Retina (tissue), 1 donor: ENCODE measurements around the gene HAUS7.

Experiments used
- DNase-seq: peaks from one replicate; pipeline ENCODE4 v3.0.0-alpha.2; 2016

Gene HAUS7

GRCh38 chrX:153433161-153433680 lies 37.2 kb downstream of the HAUS7 start:
- no peak for DNase-seq

- no peak for DNase-seq
Observed at GRCh38 chrX:153430796-153431195, 39.6 kb downstream of the HAUS7 start.

GRCh38 chrX:153426204-153426603 lies 44.2 kb downstream of the HAUS7 start:
- no peak for DNase-seq

GRCh38 chrX:153423652-153424051 lies 46.7 kb downstream of the HAUS7 start:
- DNase-seq: no peak

- DNase-seq: no peak
Observed at GRCh38 chrX:153421856-153422255, 48.5 kb downstream of the HAUS7 start.

GRCh38 chrX:153420851-153421599 lies 49.4 kb downstream of the HAUS7 start:
- DNase-seq: no peak

- no peak for DNase-seq
Observed at GRCh38 chrX:153417637-153418036, 52.7 kb downstream of the HAUS7 start.

- DNase-seq: no peak
Observed at GRCh38 chrX:153416781-153417450, 53.5 kb downstream of the HAUS7 start.

- DNase-seq: no peak
Observed at GRCh38 chrX:153414856-153415510, 55.4 kb downstream of the HAUS7 start.

- no peak for DNase-seq
Observed at GRCh38 chrX:153413731-153414130, 56.6 kb downstream of the HAUS7 start.

- DNase-seq: no peak
Observed at GRCh38 chrX:153412746-153413720, 57.3 kb downstream of the HAUS7 start.

- no peak for DNase-seq
Observed at GRCh38 chrX:153411988-153412574, 58.3 kb downstream of the HAUS7 start.

- no peak for DNase-seq
Observed at GRCh38 chrX:153411255-153411987, 59.0 kb downstream of the HAUS7 start, which contains the start of gene ZFP92. Gene ZFP92, plus strand, starts transcription at chrX:153411472. Its CDS starts 6,851 bp downstream, at chrX:153418323.

- DNase-seq: no peak
Observed at GRCh38 chrX:153410888-153411254, 59.5 kb downstream of the HAUS7 start.

- DNase-seq: no peak
Observed at GRCh38 chrX:153410373-153410772, 60.0 kb downstream of the HAUS7 start.

GRCh38 chrX:153409414-153410101 lies 60.8 kb downstream of the HAUS7 start:
- no peak for DNase-seq

GRCh38 chrX:153408871-153409351 lies 61.5 kb downstream of the HAUS7 start:
- no peak for DNase-seq

GRCh38 chrX:153408221-153408721 lies 62.1 kb downstream of the HAUS7 start:
- DNase-seq: no peak

GRCh38 chrX:153407736-153408135 lies 62.6 kb downstream of the HAUS7 start:
- no peak for DNase-seq

- DNase-seq: no peak
Observed at GRCh38 chrX:153406903-153407302, 63.5 kb downstream of the HAUS7 start.
